Measurements from ENCODE around the gene VPS8.

The VPS8 gene

DNA sequence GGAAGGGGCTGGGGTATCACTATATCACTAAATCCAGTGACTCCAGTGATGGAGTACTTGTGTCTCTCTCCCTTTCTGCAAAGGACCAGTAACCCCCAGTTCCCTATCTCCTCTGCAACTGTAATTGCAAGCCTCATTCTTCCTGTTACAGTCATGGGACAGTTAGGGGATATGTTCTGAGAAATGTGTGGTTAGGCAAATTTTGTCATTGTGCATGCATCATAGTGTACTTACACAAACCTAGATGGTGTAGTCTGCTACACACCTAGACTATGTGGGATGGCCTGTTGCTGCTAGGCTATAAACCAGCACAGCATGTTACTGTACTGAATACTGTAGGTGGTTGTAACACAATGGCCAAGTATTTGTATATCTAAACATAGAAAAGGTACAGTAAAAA lies 2.2 kb downstream of the VPS8 start:
- no peak for DNase-seq

GRCh38 chr3:184815046-184815930 lies 3.3 kb downstream of the VPS8 start:
- no peak for DNase-seq

DNA sequence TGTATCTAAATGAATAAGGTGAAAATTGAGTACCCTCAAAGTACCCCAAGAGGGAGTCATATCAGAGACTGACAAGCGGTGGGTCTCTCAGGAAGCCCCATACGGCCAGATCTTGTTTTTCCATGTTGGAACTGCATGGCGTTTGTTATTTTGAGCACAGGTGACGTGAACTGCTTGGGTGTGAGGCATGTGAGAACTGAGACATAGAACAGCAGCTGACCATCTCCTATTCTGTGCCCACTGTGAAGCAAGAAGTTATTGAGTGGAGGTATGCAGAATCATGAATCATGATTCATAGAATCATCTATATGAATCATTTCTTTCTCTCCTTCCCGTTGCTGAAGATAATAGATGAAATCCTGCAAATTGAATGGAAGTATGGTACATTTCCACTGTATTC lies 4.6 kb downstream of the VPS8 start:
- DNase-seq: no peak

DNA sequence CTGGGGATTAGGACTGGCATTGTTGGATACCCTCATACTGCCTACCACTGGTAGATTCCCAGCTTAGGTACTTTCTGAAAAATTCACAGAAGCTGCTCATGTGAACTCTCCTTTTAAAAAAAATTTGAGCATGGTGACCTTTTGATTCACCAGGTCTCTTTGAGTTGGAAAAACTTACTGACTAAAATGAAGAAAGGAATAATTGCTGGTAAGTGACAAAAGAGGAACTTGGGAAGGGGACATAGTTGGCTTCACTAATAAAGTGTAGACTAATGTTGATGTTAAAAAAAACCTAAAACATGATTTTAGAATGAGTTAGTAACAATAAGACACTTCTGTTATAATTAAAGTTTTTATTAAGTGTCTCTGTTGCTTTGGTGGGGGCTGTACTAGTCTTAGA lies 8.6 kb downstream of the VPS8 start:
- no peak for DNase-seq

- no peak for DNase-seq
Observed at GRCh38 chr3:184821034-184821433, 9.1 kb downstream of the VPS8 start.

GRCh38 chr3:184822081-184822480 lies 10.1 kb downstream of the VPS8 start:
- DNase-seq: no peak

DNA sequence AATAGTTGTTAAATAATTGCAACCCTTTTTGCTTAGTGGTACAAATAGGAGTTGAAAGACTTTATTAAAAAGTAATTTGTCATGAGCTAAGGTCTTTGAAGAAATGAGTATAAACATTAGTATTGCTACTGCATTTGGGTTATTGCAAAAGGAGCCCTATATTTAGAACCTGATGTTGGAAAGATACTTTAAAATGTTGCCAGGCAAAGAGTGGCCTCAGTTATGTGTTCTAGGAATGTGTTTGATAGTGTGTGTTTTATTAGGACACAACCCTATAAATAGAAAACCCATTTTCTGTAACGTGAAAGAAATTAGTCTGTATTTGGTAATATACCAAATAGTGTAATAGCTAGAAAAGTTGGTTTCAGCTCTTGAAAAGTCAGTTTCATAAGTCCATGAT lies 10.7 kb downstream of the VPS8 start:
- no peak for DNase-seq

DNA sequence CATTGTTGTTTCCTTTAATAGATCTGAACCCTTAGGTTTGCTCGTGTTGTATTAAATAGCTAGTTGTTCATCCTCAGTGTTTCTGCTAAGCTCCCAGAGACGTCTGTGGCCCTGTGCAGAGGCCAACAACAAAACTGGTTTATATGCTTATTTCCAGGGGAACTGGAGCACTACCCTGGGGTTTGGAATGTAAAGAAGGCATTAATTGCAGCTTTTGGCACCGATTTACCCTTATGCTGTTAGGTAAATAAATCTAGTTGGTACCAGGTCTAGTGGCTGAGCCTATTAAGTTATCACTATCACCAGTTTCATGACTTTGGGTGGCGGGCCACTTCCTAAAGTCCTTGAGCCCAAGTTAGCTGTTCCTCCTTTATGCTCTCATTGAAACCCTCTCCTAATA lies 12.0 kb downstream of the VPS8 start:
- no peak for DNase-seq

- no peak for DNase-seq
Observed at GRCh38 chr3:184825121-184825820, 13.3 kb downstream of the VPS8 start.

- no peak for DNase-seq
Observed at GRCh38 chr3:184827572-184827971, 15.6 kb downstream of the VPS8 start.

GRCh38 chr3:184832044-184832443 lies 20.1 kb downstream of the VPS8 start:
- DNase-seq: no peak

DNA sequence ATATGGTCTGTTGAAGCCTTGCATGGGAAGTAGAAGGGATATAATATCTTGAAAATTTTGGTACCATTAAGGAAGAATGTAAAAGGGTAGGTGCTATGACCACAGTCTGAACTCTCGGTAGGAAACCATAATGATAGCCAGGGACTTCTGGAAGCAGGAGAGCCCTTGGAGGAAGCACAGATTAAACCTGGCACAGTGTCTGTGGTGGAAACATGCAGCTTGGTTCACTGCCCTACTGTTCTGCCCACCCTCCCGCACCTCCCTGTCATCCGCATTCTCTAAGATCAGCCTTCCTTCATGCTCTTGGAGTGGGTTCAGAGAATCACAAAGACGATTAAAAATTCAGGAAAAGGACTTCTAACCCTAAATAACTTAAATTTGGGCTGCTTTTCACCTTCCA lies 20.9 kb downstream of the VPS8 start:
- DNase-seq: no peak

DNA sequence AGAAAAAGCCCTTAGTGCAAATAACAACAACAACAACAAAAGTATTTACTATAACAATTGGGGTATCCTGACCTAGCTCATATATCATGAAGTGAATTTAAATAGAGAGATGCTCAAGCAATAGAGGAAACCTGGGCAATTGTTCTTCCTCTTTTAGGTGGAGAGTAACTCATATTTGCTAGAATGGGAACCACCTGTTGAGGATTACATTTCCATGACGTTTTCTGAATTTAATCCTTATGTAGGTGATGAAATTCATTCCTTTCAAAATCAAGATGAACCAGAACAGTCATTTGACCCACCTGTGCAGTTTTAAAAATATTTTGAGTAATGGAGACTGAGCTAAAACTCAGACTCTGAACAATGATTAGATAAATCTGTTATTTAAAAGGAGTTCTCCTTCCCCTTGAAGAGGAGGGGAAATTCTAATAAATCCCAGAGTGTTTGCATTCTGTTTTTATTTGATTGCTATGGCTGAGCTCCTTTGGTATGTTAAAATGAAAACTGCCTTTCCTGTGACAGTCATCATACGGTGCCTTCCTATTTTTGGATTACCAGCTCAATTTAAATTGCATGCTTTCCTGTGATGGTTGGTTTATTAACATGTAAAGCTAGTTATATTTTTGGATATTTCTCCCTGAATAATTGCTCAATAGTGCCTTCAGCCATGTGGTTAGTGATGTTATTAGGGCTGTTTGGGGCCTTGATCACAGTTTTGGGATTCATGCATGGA lies 24.3 kb downstream of the VPS8 start:
- DNase-seq: no peak

- DNase-seq: no peak
Observed at GRCh38 chr3:184842433-184842832, 30.5 kb downstream of the VPS8 start.

- DNase-seq: no peak
Observed at GRCh38 chr3:184845819-184846218, 33.9 kb downstream of the VPS8 start.

DNA sequence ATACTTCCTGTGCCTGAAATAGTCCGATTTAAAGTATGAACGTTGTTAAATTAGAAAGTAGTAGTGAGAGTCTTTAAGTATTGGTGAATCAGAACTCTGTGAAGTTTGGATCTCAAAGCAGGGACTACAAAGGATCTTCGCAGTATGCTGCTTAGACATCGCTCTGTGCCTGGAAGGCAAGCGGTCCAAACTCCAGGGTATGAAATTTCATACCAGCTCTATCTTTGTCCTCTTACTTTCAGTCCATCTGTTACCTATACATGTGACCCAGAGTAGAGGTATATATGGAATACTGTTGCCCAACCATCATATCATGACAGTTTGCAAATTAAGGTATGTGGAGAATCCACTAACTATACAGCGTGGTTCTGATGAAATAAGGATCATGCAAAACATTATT lies 34.5 kb downstream of the VPS8 start:
- DNase-seq: no peak

- DNase-seq: no peak
Observed at GRCh38 chr3:184848934-184849333, 37.0 kb downstream of the VPS8 start.

DNA sequence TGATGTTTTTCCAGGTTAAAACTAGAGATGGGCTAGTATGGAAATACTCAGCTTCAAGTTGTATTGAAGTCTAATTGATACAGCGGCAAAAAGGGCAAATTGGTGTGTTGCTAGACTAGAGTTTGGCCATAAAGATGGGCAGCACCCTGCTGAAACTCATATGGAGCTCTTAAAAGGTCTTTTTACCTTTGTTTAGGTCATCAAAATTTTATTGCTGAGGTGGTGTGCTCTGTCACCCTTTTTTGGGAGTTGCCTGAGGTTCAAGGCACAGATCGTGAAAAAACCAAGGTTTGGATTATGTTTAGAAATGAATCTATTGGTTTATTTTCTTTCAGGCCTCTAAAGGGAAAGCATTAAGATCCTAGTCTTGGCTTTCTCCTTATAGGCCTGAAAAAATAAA lies 38.2 kb downstream of the VPS8 start:
- no peak for DNase-seq

GRCh38 chr3:184857099-184857498 lies 45.1 kb downstream of the VPS8 start:
- no peak for DNase-seq

DNA sequence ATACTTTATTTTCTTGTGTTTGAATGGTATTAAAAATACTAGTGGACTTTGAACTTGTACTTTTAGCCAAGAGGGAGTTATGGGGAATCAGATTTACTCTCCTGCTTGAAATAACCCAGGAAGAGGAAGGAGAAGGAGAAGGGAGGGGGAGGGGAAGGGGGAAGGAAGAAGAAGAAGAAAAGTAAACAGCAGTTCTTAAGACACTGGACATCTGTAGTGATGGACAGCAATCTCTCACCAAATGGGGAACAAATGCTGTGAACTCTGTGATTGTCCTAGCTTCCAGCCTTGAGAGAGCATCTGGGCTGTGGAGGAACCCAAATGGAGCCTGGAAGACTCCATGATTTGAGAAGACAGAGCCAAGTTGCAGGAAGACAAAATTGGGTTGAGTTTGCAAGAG lies 52.0 kb downstream of the VPS8 start:
- no peak for DNase-seq

- DNase-seq: no peak
Observed at GRCh38 chr3:184868477-184868876, 56.5 kb downstream of the VPS8 start.

- DNase-seq: no peak
Observed at GRCh38 chr3:184872200-184872599, 60.2 kb downstream of the VPS8 start.

GRCh38 chr3:184873141-184873540 lies 61.2 kb downstream of the VPS8 start:
- DNase-seq: no peak
